ENCODE results near the gene TMEM163.

DNA sequence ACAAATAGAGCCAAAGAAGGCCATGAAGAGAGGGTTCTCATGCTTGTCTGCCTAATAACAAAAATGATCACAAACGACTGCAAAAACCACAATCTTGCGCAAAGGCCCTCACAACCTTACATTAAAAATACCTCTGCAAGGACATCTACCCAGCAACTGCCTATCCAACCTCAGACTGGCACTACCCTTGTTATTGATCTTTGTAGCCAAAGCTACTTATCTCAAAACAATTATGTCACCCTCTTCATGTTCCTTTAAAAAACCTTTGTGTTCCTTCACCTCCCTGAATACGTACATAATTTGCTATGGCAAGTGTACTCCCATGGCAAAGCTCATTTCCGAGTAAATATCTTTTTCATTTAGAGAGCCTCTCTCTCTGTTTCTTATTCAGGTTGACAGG is 44.1 kb downstream of the TMEM163 start:
- no peak for TF ChIP-seq CTCF (IDR thresholded peaks at IDR 0.05; ENCODE audit: low read depth, low read length)
- TF ChIP-seq POLR2A (IDR thresholded peaks at IDR 0.05; ENCODE audit: extremely low read depth, insufficient read length): no peak

All from NB4 (cell line).